ENCODE data around the gene EIF5.

EIF5 gene

DNA sequence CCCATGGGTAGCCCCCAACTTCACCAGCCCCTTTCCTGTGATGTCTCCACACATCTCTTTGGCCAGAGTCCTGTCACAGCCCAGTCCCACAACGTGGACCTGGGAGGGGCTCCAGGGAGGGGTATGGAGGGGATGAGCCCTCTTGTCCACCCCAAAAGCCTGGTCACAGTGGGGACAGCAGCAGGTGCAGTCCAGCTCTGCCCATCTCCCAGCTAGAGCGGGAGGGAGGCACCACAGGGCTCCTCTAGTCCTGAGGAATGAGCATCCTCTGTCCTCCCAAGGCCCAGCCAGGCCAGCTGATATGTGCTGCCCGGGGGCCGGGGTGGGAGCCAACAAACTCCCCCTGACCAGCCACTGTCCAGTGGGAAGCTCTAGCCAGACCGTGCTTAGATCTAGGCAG lies 43.5 kb upstream of the EIF5 start:
- no peak overlapping the region for H2AFZ ChIP-seq (ENCODE audit: low read length)
- H3K4me2 ChIP-seq (ENCODE audit: low read depth, low read length, poor library complexity, severe bottlenecking): no peak overlapping the region
- H3K9me2 ChIP-seq (replicated peaks; ENCODE audit: low read depth, low read length): no peaks in the 10 kb centered on the region
- no peaks in the 10 kb centered on the region for H3K36me3 ChIP-seq (ENCODE audit: insufficient read depth, low read length)
- no peaks in the 10 kb centered on the region for H4K20me1 ChIP-seq (ENCODE audit: insufficient read depth, low read length, poor library complexity, severe bottlenecking)
- H3K9me3 ChIP-seq (ENCODE audit: insufficient read depth, low read depth, low read length): no peaks in the 10 kb centered on the region
- H3K4me1 ChIP-seq (ENCODE audit: insufficient read depth, low read length, poor library complexity, severe bottlenecking): no peaks in the 10 kb centered on the region
- no peaks in the 10 kb centered on the region for H3K27me3 ChIP-seq (ENCODE audit: insufficient read depth, low read length, poor library complexity, severe bottlenecking)
- H3K79me2 ChIP-seq (ENCODE audit: insufficient read depth, low read length): no peaks in the 10 kb centered on the region
- H3K4me3 ChIP-seq (ENCODE audit: low read length, poor library complexity, severe bottlenecking): no peak overlapping the region
- no peak for TF ChIP-seq EZH2phosphoT487 (IDR thresholded peaks at IDR 0.05; ENCODE audit: borderline replicate concordance)
- TF ChIP-seq, protein P1, sequence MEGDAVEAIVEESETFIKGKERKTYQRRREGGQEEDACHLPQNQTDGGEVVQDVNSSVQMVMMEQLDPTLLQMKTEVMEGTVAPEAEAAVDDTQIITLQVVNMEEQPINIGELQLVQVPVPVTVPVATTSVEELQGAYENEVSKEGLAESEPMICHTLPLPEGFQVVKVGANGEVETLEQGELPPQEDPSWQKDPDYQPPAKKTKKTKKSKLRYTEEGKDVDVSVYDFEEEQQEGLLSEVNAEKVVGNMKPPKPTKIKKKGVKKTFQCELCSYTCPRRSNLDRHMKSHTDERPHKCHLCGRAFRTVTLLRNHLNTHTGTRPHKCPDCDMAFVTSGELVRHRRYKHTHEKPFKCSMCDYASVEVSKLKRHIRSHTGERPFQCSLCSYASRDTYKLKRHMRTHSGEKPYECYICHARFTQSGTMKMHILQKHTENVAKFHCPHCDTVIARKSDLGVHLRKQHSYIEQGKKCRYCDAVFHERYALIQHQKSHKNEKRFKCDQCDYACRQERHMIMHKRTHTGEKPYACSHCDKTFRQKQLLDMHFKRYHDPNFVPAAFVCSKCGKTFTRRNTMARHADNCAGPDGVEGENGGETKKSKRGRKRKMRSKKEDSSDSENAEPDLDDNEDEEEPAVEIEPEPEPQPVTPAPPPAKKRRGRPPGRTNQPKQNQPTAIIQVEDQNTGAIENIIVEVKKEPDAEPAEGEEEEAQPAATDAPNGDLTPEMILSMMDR (conservative IDR thresholded peaks at IDR 0.05; ENCODE audit: low read length): no peak
- no peak overlapping the region for H3K9ac ChIP-seq (ENCODE audit: low read depth, low read length, poor library complexity, severe bottlenecking)
- H3F3A ChIP-seq (ENCODE audit: low read depth): no peaks in the 10 kb centered on the region

- Histone ChIP-seq H2AFZ (ENCODE audit: low read length) (no peak overlapping the region), H3K27me3 (ENCODE audit: insufficient read depth, low read length, poor library complexity, severe bottlenecking) (no peaks in the 10 kb centered on the region), H3F3A (ENCODE audit: low read depth) (no peaks in the 10 kb centered on the region), H3K79me2 (ENCODE audit: insufficient read depth, low read length) (no peaks in the 10 kb centered on the region), H3K9me2 (replicated peaks; ENCODE audit: low read depth, low read length) (no peaks in the 10 kb centered on the region), H3K9me3 (ENCODE audit: insufficient read depth, low read depth, low read length) (no peaks in the 10 kb centered on the region), H3K4me2 (ENCODE audit: low read depth, low read length, poor library complexity, severe bottlenecking) (no peak overlapping the region), H3K4me1 (ENCODE audit: insufficient read depth, low read length, poor library complexity, severe bottlenecking) (no peaks in the 10 kb centered on the region), H4K20me1 (ENCODE audit: insufficient read depth, low read length, poor library complexity, severe bottlenecking) (no peaks in the 10 kb centered on the region), H3K36me3 (ENCODE audit: insufficient read depth, low read length) (no peaks in the 10 kb centered on the region), H3K4me3 (ENCODE audit: low read length, poor library complexity, severe bottlenecking) (no peak overlapping the region), H3K9ac (ENCODE audit: low read depth, low read length, poor library complexity, severe bottlenecking) (no peak overlapping the region)
- TF ChIP-seq, protein P1 (conservative IDR thresholded peaks at IDR 0.05; ENCODE audit: low read length): no peak
- TF ChIP-seq EZH2phosphoT487 (IDR thresholded peaks at IDR 0.05; ENCODE audit: borderline replicate concordance): no peak
Measured at GRCh38 chr14:103290961-103291360, 43.1 kb upstream of the EIF5 start.

- Histone ChIP-seq H3K9me2 (replicated peaks; ENCODE audit: low read depth, low read length) (no peaks in the 10 kb centered on the region), H3K9ac (ENCODE audit: low read depth, low read length, poor library complexity, severe bottlenecking) (no peak overlapping the region)
Measured at GRCh38 chr14:103292426-103293374, 41.3 kb upstream of the EIF5 start.

More at GRCh38 chr14:103292426-103293374, 41.3 kb upstream of the EIF5 start:
- Histone ChIP-seq H3F3A (ENCODE audit: low read depth) (no peaks in the 10 kb centered on the region), H3K4me2 (ENCODE audit: low read depth, low read length, poor library complexity, severe bottlenecking) (no peak overlapping the region), H4K20me1 (ENCODE audit: insufficient read depth, low read length, poor library complexity, severe bottlenecking) (no peaks in the 10 kb centered on the region), H3K4me3 (ENCODE audit: low read length, poor library complexity, severe bottlenecking) (no peak overlapping the region), H3K79me2 (ENCODE audit: insufficient read depth, low read length) (no peaks in the 10 kb centered on the region), H2AFZ (ENCODE audit: low read length) (0 out of 2 replicates have a peak overlapping the region, but pooled peaks have one; percentile 56), H3K4me1 (ENCODE audit: insufficient read depth, low read length, poor library complexity, severe bottlenecking) (no peaks in the 10 kb centered on the region), H3K27me3 (ENCODE audit: insufficient read depth, low read length, poor library complexity, severe bottlenecking) (no peaks in the 10 kb centered on the region), H3K36me3 (ENCODE audit: insufficient read depth, low read length) (no peaks in the 10 kb centered on the region), H3K9me3 (ENCODE audit: insufficient read depth, low read depth, low read length) (no peaks in the 10 kb centered on the region)
- no peak for TF ChIP-seq EZH2phosphoT487 (IDR thresholded peaks at IDR 0.05; ENCODE audit: borderline replicate concordance)
- TF ChIP-seq, protein P1 (conservative IDR thresholded peaks at IDR 0.05; ENCODE audit: low read length): peak; percentile 92
